Activated CD4-positive, alpha-beta T cell treated with anti-CD3 and anti-CD28 coated beads, Interleukin-2, amount 50 U/mL, for 1 hour (primary cell): ENCODE data around the gene C2CD3.
"Not testable (repeated sequence)": the region's sequence is repeated elsewhere in the genome, so short reads cannot be mapped to it uniquely, and the experiment has no call there.

Source experiments
- DNase-seq: peaks from one replicate; pipeline ENCODE4 v3.0.0-alpha.2; 2020

Gene C2CD3

DNA sequence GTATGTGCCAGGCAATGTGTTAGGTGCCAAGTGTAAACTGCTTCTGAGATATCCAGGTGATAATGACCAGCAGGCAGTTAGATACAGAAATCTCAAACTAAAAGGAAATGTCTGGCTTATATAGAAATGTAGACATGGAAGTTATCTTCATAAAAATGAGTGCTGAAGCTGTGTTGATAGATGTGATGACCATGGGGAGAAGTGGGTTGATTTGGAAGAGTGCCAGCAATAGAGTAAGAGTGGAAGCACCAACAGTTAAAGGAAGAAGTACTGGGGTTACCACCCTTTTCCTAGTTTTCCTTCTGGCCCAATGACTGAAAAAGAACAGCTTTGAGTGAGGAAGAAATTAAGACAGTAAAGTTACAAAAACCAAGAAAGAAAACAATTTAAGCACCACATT is 68.5 kb downstream of the C2CD3 start:
- DNase-seq: no peak

DNA sequence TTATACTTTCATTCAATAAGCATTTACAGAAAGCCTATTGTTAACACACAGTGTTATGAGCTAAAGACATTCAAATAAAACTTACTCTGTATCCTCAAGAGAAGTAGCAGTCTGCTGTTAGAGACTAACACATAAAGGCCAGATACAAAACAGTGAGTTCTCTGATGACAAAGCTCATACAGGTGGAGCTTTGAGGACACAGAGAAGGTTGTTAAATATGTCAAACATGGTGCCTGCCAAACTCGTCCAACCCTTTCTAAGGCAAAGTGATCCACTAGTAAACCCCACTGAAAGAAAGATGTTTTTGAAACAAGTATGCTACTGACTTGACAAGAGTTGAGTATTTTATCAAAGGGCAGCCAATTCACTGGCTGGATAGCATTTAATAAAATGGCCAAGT is 70.1 kb downstream of the C2CD3 start:
- no peak for DNase-seq

GRCh38 chr11:74100231-74100630 is 70.6 kb downstream of the C2CD3 start:
- no peak for DNase-seq

- no peak for DNase-seq
These were observed 73.0 kb downstream of the C2CD3 start for GRCh38 chr11:74097686-74098237.

GRCh38 chr11:74094393-74094792 is 76.4 kb downstream of the C2CD3 start:
- DNase-seq: no peak

DNA sequence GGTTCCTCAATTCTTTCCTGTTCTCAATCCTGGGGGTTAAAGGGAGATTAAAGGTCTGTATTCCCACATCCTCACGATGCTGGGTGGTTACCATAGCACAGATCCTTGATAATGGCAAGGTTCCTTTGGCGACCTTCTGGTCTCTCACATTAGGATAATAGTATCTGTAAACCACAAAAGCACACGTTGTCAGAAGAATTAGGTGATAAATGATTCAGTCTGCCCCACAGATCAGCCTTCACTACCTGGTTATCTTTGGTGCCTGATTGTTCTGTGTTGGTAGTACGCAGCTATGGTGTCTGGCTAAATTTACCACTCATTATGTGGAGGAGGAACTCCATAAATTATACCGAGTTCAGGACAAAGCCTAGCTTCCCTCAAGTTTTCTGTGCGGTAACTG is 78.4 kb downstream of the C2CD3 start:
- DNase-seq: no peak

DNA sequence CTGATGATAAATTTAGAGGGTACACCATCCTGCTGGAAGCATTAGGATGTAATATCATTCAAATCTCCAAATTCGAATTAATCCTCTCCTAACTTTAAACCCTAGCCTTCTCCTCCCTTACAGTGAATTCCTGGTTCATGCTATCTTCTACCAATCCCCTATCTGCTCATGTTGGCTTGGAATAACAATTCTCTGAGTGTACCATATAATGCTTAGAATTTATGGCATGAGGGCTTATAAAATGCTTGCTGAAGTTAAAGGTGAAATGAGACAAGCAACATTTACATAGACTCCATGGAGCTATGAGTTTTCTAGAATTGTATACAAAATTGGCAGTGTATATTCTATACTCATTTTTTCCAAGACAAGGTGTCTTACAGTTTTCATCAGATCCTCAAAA is 79.3 kb downstream of the C2CD3 start:
- no peak for DNase-seq

DNA sequence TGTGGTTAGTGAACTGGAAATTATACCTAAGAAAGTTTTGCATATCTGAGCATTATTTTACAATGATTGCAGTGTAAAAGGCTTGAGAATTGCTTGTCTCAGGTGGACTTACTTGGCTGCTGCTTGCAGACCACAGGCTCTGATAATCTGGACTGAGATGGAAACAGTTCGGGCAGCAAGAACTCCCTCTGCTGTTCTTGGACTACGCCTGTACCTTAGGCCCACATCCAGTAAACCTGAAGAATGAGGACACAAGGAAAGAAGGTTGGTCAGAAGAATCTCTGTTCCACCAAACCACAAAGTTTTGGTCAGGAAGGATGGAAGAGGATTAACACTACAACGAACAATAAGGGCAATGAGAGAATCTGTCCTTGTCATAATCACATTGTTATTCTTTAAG is 80.1 kb downstream of the C2CD3 start:
- no peak for DNase-seq

DNA sequence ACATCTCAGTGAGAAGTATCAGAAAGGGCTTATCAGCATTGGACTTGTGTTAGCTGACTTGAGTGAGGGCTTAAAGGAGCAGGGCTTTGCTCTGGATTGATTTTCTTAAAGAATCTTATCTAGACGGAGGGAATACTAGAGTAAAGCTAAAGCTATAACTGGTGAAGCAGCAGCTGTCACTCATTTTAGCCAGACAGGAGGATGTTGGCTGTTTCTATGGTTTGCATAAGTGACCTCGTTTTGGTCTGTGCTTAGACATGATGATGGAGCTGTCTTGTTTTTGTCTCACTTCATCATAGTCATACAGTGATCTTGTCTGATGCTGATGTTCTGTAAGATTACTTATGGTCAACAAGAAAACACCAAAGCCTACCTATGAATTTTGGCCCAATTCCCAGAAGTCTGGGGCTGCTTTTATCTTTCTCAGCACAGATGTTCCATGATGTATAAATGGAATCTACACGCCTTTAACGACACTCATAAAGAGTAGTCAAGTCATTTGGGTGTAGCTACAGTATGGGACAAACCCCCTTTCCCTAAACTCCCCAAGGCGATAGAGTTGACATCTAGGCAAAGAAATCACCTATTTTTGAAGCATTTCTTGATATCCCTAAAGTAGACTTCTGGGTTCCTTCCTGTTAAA is 84.4 kb downstream of the C2CD3 start:
- DNase-seq: no peak

DNA sequence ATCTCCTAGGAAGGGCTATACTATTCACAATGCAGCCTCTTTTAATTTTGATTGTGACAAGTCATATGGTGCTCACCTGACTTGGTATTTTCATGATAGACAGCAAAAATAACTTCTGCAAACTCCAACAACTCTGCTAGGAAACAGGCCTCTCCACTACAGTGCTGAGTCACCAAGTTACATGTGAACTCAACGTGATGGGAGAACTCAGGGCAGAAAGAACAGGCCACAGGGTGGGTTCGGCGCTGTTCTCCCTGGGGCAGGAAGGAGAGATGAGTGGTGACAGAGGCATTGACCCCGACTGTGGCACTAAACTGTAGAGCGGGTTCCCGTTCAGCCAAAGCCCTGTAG is 85.3 kb downstream of the C2CD3 start:
- no peak for DNase-seq

- DNase-seq: no peak
These were observed 85.8 kb downstream of the C2CD3 start for GRCh38 chr11:74084796-74085541.

GRCh38 chr11:74083927-74084326 is 86.9 kb downstream of the C2CD3 start:
- not testable (repeated sequence) for DNase-seq

GRCh38 chr11:74081428-74081827 is 89.4 kb downstream of the C2CD3 start:
- no peak for DNase-seq

DNA sequence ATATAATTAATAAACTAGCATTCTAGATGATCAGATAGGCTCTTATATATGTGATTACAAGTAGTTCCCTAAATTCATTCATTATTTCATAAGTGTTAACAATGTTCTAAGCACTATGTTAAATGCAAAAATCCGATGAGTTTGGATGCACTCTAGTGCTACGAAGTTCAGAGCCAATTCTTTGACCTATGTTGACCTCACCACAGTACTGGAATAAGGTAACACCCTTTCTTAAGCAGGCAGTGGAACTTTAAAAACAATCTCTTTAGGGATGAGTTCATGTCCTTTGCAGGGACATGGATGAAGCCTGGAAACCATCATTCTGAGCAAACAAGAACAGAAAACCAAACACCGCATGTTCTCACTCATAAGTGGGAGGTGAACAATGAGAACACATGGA is 93.6 kb downstream of the C2CD3 start:
- DNase-seq: no peak

DNA sequence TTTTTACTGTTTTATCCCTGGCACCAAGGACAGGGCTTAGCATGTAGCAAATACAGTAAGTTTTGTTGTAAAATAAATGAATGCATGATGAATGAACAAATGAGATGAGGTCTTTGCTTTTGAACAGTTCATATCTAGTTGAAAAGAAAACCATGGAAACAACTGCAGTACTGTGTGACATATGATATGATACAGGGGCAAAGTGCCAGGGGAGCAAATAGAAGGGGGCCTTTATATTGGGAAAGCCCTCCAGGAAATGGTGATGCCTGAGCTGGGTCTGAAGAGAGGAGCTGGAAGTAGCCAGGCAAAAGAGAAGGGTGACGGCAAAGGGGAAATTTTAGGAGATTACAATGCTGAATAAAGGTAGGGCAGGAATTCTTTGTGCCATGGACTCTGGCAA is 98.1 kb downstream of the C2CD3 start:
- DNase-seq: no peak

- DNase-seq: no peak
These were observed 98.5 kb downstream of the C2CD3 start for GRCh38 chr11:74072286-74072685.

GRCh38 chr11:74070723-74071492 is 99.9 kb downstream of the C2CD3 start:
- DNase-seq: no peak

DNA sequence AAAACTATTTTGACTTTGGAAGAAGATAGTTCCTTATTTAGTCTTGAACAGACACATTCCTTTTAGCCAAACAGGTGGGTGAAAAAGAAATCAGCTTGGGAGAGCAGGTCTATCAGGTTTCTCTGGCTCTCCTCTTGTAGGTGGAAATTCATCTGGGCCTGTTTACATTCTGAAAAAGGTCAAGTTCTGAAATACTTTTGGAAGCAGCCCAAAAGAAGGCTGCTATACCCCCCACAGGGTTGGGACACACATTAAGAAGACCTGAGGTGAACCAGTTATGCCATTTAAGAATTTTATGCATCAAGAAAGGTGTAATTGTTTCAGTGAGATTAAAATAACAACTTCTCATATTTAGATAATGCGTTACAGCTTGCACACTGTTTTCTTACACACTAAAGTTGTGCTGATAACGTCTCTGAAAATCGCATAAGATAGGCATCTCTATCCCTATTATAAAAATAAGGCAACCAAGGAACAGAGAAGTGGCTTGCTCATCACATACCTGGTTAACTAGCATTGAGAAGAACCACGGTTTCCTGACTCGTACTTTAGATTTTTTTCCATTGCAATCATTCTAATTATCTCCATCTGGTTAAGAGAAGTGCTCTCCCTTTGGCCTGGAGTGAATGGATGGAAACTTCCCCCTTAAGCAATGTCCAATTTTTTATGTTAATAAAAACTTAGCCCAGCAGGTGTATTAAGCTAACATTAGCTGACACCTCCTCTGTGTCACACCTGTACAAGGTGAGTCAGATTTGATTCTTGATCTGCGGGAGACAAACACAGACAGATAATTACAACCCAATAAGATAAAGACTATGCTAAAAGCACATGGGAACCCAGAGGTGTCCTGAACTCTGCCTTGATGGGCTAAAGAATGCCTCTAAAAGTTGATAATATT is 101.4 kb downstream of the C2CD3 start:
- no peak for DNase-seq

DNA sequence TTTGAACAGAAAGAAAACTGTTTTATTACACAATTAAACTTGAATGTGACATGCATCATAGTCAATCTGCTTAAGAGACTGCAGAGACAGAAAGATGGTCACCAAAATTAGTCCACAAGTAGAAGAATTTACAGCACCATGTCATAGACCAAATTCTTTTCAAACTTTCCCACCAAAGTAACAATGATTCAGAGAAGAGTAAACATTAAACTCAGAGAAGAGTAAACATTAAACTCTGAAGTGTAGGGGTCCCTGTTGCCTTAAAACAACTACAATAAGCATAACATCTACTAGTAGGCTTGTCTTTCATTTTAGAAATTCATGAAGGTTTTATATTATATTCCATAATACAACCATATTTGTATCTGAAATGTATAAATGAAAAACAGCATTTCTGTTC is 104.1 kb downstream of the C2CD3 start:
- DNase-seq: not testable (repeated sequence)

- not testable (repeated sequence) for DNase-seq
These were observed 105.3 kb downstream of the C2CD3 start for GRCh38 chr11:74065534-74065933.

DNA sequence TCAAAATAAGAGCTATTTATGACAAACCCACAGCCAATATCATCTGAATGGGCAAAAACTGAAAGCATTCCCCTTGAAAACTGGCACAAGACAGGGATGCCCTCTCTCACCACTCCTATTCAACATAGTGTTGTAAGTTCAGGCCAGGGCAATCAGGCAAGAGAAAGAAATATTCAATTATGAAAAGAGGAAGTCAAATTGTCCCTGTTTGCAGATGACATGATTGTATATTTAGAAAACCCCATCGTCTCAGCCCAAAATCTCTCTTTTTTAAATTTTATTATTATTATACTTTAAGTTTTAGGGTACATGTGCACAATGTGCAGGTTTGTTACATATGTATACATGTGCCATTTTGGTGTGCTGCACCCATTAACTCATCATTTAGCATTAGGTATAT is 107.2 kb downstream of the C2CD3 start:
- not testable (repeated sequence) for DNase-seq

GRCh38 chr11:74061599-74061998 is 109.2 kb downstream of the C2CD3 start:
- not testable (repeated sequence) for DNase-seq
